Retina (tissue), 1 donor: Measurements from ENCODE around the gene LGALSL.

Source experiments
- DNase-seq: peaks from one replicate; pipeline ENCODE4 v3.0.0-alpha.2; 2016

Gene LGALSL

GRCh38 chr2:64453770-64454385, at the start of gene LGALSL:
Gene LGALSL, plus strand, starts transcription at chr2:64454162. Its CDS starts 384 bp downstream, at chr2:64454546.
- DNase-seq, result peak; percentile 86

GRCh38 chr2:64404743-64405142, 49.2 kb upstream of the LGALSL start:
- DNase-seq, result no peak

- no peak for DNase-seq
Observed at GRCh38 chr2:64405581-64406406, 48.2 kb upstream of the LGALSL start.

GRCh38 chr2:64406407-64406774, 47.6 kb upstream of the LGALSL start:
- DNase-seq, result no peak

- DNase-seq, result no peak
Observed at GRCh38 chr2:64408031-64408430, 45.9 kb upstream of the LGALSL start.

- DNase-seq, result no peak
Observed at GRCh38 chr2:64410671-64411070, 43.3 kb upstream of the LGALSL start.

GRCh38 chr2:64412671-64413070, 41.3 kb upstream of the LGALSL start:
- no peak for DNase-seq

- no peak for DNase-seq
Observed at GRCh38 chr2:64414736-64415435, 39.1 kb upstream of the LGALSL start.

GRCh38 chr2:64417624-64418023, 36.3 kb upstream of the LGALSL start:
- no peak for DNase-seq

- DNase-seq, result peak; percentile 71
Observed at GRCh38 chr2:64419596-64420165, 34.3 kb upstream of the LGALSL start.

GRCh38 chr2:64420677-64421076, 33.3 kb upstream of the LGALSL start:
- no peak for DNase-seq

- no peak for DNase-seq
Observed at GRCh38 chr2:64421201-64421600, 32.8 kb upstream of the LGALSL start.

- DNase-seq, result no peak
Observed at GRCh38 chr2:64422466-64422865, 31.5 kb upstream of the LGALSL start.

GRCh38 chr2:64423303-64423702, 30.7 kb upstream of the LGALSL start:
- DNase-seq, result no peak

GRCh38 chr2:64424416-64424987, 29.5 kb upstream of the LGALSL start:
- DNase-seq, result no peak

- DNase-seq, result no peak
Observed at GRCh38 chr2:64426183-64426952, 27.6 kb upstream of the LGALSL start.

- DNase-seq, result no peak
Observed at GRCh38 chr2:64434039-64434657, 19.8 kb upstream of the LGALSL start.

- DNase-seq, result no peak
Observed at GRCh38 chr2:64437883-64438282, 16.1 kb upstream of the LGALSL start.

- DNase-seq, result no peak
Observed at GRCh38 chr2:64439194-64439593, 14.8 kb upstream of the LGALSL start.

- no peak for DNase-seq
Observed at GRCh38 chr2:64440843-64441242, 13.1 kb upstream of the LGALSL start.

GRCh38 chr2:64442277-64442676, 11.7 kb upstream of the LGALSL start:
- DNase-seq, result no peak
